NK-92 treated with Interleukin-12 subunit alpha and Interleukin-12 subunit beta, amount 100 ng/mL, for 24 hours (cell line): ENCODE data around the gene SLC8A1.

Experiments used
- DNase-seq: peaks from one replicate; lab custom pipeline; 2025; lab: John Stamatoyannopoulos, UW

Gene SLC8A1

GRCh38 chr2:40451918-40452605, at the start of gene SLC8A1:
Gene SLC8A1 (minus strand): TSS chr2:40452090.
- DNase-seq = no peak

DNA sequence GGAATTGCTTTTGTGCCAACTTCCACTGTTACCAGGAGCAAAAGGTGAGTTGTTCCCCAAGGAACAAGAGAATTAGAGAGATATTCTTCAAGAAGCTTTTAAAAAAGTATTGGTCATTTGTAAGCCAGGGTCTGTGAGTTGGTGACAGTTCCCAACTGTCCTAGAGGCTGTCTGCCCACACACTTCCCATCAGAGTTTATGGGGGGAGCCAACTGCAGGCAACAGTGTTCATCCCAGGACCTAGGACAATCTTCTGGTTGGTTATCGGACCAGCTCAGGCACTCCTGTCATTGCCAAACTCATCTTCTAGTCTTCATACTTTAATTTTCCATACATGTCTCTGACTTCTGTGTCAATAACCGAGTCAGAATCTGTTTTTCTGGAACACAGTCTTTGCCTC, 47.5 kb upstream of the SLC8A1 start:
- no peak for DNase-seq

DNA sequence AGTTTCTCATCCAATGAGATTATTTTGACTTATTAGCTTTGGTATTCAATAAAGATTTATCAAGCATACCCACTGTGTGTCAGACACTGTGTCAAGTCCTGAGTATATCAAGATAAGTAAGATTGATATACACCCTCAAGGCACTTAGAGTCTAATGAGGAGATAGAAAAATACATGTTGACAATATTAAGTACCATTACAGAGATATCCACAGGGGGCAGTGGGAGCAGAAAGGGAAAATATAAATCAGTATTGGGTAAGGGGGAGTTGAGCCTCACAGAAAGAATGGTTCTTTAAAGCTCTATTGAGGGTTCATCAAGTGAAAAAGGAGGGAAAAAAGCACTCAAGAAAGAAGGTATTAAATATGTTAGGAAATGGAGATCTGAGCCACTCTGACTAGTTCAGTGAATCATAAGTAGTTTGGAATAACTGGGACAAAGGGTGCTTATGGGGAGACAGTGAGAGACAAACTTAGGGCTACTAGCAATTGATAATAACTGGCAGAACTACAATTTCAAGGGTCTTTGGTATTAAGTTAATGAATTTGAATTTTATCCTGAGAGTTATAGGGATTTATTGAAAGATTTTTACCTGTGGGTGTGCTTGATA, 45.5 kb upstream of the SLC8A1 start:
- DNase-seq = no peak

- DNase-seq = no peak
Measured at GRCh38 chr2:40489678-40489960, 37.7 kb upstream of the SLC8A1 start.

DNA sequence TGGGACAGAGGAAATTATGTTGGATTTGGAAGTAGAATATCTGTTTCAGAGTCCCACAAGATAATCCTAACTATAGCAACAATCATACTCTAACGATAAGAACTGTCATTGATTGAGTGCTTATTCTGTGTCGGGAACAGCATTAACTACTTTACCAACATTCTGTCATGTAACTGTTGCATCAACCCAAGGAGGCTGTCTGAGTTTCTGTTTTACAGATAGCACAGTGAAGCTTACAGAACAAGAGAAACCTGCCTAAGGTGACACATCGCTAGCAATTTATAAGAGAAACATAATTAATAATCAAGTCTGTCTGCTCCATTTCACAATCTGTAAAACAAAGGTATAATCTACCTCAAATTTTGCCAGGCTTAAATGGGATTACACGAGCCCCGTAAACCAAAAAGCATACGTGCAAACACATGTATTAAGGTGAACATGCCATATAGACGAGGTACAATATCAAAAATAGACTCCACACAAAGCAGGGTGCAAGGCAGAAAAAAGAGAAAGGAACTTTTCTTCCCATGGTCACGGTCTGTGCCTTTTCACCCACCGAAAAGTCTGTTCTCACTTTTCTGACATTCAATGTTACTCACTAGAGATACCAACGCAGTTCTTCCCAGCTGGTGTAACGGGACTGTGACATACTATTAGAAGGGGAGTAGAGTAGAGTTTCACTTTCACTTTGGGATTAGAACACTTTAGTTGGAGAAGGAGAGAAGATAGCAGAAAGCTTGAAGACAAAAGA, 37.2 kb upstream of the SLC8A1 start:
- DNase-seq = no peak

DNA sequence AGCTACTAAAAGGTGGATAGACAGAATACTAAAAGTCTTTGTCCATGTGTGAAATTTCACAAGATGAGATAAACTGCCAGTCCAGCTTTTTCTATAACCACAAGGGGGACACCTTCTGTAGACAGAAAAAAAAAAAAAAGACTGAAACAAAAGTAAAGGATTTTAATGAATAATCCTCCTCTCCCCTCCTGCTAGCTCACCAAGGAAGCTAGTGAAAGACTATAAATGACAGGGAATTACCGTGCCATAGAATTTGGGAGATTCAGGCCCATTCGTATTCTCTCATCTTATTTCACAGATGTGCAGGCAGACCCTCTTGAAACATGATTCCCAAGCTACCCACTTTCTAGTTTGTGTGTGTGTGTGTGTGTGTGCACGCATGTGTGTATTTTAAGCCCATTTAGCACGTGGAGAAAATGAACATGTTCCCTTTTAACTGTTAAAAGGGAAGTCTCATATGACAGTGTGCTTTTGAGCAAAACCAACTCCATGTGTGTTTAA, 36.3 kb upstream of the SLC8A1 start:
- no peak for DNase-seq

DNA sequence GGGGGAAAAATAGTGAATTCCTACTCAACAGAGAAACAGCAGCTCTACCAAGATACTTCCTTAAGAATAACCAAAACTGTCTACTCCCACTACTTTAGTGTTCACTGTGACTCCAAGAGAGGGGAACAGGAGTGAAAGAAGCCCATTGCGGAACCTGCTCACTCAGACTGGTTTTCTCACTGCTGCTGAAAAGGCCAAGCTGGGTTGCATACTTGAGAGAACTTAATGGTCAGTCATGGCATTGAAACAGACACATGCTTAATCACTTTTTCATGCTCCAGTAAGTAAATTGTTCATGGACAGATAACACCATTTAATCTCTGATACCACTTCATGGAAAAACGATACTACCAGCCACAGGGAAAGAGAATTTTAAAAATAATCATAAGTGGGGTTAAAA, 35.7 kb upstream of the SLC8A1 start:
- DNase-seq = no peak

DNA sequence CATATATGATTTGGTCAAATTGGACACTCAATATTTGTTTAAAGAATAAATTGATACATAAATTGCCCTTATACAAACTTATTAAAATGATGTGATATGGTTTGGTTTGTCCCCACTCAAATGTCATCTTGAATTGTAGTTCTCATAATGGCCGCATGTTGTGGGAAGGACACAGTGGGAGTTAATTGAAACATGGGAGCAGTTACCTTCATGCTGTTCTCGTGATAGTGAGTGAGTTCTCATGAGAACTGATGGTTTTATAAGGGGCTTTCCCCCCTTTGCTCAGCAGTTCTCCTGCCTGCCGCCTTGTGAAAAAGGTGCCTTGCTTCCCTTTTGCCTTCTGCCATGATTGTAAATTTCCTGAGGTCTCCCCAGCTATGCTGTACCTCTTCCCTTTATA, 34.0 kb upstream of the SLC8A1 start:
- DNase-seq = no peak

DNA sequence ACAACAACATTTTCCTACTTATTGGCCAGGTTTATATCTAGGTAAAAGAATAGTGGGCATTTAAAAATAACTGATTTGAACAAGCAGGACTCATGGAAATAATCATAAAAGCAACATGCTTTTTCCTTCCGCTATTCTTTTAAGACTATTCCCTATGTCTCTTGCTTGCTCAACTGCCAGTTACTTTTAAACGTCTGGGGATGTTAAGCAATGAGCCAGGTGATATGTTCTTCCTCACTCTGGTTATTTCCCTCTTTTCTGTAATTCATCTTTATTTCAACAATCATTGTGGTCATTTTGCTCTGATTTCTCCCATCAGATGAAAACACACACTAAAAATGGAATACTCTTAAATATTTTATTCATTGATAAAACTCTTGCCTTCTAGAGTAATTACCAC, 33.4 kb upstream of the SLC8A1 start:
- DNase-seq = no peak

GRCh38 chr2:40483549-40484243, 31.8 kb upstream of the SLC8A1 start:
- DNase-seq = no peak

DNA sequence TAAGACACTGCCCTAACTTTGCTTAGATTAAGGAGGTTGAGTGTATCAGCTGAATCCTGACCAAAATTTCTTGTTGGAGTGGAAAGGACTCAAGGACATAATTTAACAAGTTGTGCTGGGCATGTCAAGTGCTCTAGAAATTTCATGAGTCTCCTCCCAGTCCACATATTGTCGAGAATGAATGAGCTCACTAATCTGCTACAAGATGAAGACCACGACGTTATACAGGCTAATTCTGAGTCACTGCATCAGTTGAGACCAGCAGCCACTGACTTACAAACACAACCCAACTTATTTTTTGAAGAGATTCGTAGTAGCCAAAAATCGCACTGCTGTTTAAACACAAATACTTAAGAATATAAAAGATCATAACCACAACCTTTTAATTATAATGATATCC, 28.7 kb upstream of the SLC8A1 start:
- DNase-seq = no peak

- no peak for DNase-seq
Measured at GRCh38 chr2:40480073-40480472, 28.2 kb upstream of the SLC8A1 start.

DNA sequence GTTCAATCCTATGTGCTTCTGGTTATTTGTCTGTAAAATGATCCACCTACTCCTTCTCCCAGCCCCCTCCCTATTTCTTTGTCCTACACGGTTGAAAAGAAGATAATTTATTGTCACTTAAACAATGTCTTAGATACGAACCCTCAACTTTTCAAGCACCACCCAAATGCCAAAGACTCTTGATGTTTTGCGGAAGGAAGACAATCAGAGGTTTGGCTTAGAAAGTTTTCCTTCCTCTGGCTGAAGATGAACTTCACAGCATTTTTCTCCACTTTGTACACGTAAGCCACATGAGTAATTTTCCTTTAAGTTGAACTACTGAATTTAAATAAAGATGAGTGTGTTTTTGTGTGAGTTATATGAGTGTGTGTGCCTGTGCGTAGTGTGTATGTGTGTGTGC, 25.5 kb upstream of the SLC8A1 start:
- DNase-seq = no peak

DNA sequence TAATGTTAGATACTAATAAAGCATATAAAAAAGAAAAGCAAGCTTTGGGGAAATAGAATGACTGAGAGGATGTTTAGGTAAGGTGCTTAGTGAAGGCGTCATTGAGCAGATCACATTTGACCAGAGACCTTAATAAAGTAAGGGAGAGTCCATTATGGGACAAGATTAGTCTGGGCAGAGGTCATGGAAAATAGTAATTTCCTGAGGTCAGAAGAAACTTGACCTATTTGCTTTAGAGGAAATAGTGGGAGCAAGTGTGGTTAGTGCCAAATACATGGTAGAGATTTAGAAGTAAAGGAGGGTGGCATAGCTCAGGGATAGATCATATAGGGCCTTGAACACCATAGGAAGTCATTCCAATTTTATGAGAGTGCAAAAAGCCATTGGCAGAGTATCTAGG, 24.5 kb upstream of the SLC8A1 start:
- DNase-seq = no peak

- no peak for DNase-seq
Measured at GRCh38 chr2:40474306-40474705, 22.4 kb upstream of the SLC8A1 start.

DNA sequence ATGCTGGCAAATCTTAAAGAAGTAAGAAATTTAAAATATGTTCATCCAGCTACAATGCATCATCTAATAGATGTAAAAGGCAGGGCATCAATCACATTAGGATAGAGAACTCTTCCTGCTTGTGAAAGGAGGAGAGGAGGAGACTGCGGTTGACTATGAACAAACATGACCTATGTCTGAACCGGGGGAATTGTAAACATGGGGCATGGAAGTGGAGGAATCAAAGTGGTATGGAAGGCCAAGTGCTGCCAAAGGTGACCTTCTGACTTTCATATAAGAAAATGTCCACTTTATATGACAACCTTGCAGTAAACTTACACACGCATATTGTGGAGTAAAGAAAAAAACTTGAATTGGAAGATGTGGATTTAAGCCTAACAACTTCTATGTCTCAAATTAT, 20.0 kb upstream of the SLC8A1 start:
- no peak for DNase-seq

DNA sequence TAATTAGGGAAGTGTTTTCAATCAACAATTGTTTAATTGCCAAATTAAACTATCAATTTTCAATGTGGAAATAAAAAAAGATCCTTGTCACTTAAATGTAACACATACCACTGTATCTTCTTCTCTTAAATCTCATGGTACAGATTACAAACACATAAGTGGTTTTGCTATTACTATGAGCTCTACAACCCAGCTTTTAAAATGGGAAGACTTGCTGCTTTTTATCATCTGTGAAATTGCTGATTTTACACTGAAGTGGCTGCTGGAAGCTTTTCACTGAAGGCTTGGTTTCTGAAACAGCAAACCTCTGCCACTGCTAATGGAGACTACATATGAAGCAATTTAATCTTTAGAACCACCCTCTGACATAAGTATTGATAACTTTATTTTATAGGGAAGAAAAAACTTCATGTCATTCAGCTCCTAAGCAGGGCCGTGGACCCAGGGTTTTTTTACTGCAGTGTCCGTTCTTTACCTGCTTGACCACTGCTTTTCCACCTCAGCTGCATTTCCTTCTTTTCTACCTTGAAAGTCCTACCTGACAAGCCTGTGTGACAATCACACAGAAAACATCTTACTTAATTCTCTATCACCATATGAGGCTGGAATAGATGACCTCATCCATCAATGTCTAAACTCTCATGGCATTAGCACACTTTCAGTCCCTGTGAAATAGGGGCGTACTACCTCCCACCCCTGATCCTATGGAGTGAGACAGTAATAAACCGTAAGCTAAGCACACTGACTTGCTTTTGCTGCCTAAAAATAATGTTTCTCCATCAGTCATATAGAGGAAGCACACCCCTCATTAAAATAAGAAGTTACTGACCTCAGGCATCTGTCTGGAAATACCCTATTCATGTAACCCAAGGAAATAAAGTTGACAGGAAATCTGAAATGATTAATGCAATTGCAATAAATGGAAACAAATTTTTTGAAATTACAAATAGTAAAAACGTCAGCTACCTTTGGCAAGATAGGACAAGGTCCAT, 19.2 kb upstream of the SLC8A1 start:
- DNase-seq = no peak

- no peak for DNase-seq
Measured at GRCh38 chr2:40466935-40467572, 15.2 kb upstream of the SLC8A1 start.

- DNase-seq = no peak
Measured at GRCh38 chr2:40466332-40466906, 14.5 kb upstream of the SLC8A1 start.

DNA sequence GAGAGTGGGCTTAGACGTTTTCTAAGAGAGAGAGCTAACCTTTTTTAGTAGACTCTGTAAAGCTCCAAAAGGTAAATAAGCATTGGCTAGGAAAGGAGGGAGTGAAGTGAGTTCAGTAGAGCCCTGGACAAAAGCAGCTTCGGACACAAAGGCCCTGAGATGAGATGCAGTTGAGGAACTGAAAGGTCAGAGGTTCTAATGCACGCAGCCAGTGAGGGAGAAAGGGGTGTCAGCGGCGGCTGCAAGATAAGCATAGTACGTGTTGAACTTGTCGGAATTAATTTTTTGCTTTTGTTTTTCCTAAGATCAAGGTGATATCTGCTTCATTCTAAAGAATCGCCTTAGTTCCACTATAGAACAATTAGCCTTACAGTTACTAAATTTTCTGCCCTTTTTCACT, 11.2 kb upstream of the SLC8A1 start:
- no peak for DNase-seq
